ENCODE measurements around the gene MICAL2.

MICAL2 gene

GRCh38 chr11:12279672-12280108, 169.3 kb downstream of the MICAL2 start:
- in situ Hi-C loops (cut with MboI; ENCODE audit: low sequenced_read_pairs), result no loop called here

- in situ Hi-C loops (cut with MboI; ENCODE audit: low sequenced_read_pairs), result no loop called here
Observed at GRCh38 chr11:12280199-12280837, 169.9 kb downstream of the MICAL2 start.

GRCh38 chr11:12280838-12281565, 170.6 kb downstream of the MICAL2 start:
- in situ Hi-C loops (cut with MboI; ENCODE audit: low sequenced_read_pairs), result no loop called here

- in situ Hi-C loops (cut with MboI; ENCODE audit: low sequenced_read_pairs), result no loop called here
Observed at GRCh38 chr11:12281571-12282478, 171.4 kb downstream of the MICAL2 start.

DNA sequence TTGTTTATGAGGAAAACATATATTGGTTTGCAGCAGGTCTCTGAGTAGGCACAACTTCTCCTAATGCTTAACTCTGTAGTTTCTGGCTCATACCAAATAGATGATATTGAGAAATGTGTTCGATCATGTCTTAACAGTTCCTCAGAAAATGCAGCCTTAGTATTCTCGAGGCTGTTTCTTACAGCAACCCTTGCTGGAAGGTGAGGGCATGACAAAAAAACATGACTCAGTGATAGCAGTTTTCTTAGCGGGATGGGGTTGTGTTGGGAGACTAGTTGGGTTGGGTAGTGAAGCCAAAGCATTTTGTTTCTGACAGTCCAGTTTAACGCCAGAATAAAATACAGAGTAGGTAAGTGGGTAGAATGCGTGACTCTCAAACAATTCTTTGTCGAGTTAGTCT, 172.3 kb downstream of the MICAL2 start:
- in situ Hi-C loops (cut with MboI; ENCODE audit: low sequenced_read_pairs), result no loop called here

- in situ Hi-C loops (cut with MboI; ENCODE audit: low sequenced_read_pairs), result no loop called here
Observed at GRCh38 chr11:12284316-12285050, 174.1 kb downstream of the MICAL2 start.

DNA sequence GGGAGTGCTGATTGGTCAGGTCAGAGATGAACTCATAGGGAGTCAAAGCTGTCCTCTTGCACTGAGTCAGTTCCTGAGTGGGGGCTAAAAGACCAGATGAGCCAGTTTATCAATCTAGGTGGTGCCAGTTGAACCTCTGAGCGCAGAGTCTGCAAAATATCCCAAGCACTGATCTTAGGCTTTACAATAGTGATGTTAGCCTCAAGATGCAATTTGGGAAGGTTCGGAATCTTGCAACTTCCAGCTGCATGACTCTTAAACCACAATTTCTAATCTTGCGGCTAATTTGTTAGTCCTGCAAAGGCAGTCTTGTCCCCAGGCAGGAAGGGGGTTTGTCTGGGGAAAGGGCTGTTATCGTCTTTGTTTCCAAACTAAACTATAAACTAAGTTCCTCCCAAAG, 174.7 kb downstream of the MICAL2 start:
- in situ Hi-C loops (cut with MboI; ENCODE audit: low sequenced_read_pairs), result no loop called here

- in situ Hi-C loops (cut with MboI; ENCODE audit: low sequenced_read_pairs), result no loop called here
Observed at GRCh38 chr11:12285811-12286222, 175.4 kb downstream of the MICAL2 start.

- in situ Hi-C loops (cut with MboI; ENCODE audit: low sequenced_read_pairs), result no loop called here
Observed at GRCh38 chr11:12286606-12287005, 176.2 kb downstream of the MICAL2 start.

DNA sequence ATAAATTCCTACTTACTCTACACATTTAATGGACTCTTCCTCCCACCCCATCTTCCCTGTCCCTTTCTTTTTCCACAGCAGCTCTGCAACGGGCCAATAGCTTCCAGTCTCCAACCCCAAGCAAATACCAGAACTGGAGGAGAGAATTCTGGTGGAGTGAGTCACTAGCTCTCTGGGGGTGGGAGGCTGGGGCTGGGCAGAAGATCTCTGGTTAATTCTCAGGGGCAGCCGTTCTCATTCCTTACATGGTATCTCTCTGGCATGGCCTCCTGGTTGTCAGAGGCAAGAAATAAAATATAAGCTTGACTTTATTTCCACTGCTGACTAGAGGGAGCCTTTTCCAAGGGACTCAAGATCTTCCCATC, 176.6 kb downstream of the MICAL2 start:
- in situ Hi-C loops (cut with MboI; ENCODE audit: low sequenced_read_pairs), result no loop called here

DNA sequence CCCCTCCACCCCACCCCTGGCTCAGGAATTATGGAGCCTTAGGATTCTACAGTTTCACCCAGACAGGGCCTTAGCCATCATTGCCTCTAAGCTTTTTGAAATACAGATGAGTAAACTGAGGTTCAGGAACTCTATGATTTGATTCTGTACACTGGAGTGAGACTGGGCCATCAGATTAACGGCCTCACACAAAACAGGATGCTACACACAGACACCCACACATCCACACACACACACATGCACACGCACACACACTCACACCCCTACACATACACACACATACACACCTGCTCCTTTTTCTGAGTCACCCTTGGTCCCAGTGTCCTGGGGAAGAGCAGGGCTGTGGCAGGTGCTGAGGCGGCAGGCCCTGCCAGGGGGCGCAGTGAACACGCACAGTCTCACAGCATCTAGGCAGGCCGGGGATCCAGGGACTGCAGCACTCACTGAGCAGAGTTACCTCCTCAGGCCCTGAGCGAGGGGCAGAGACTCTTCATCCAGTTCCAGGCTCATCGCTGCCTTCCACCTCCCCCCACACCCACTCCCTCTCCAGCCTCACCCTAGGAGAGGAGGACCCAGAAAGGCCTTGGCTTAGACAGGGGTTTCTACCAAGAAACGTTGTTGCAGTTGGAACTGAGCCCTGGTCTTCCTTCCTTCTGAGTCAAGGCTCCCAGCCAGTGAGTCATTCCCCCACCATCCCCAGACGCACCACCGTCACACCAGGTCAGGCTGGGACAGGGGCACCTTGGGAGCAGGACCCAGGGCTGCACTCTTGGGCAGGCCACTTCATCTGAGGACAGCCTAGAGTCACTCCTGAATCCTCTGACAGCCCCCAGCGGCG, 177.2 kb downstream of the MICAL2 start:
- in situ Hi-C loops (cut with MboI; ENCODE audit: low sequenced_read_pairs), result no loop called here

GRCh38 chr11:12288212-12288930, 178.0 kb downstream of the MICAL2 start:
- in situ Hi-C loops (cut with MboI; ENCODE audit: low sequenced_read_pairs), result no loop called here

DNA sequence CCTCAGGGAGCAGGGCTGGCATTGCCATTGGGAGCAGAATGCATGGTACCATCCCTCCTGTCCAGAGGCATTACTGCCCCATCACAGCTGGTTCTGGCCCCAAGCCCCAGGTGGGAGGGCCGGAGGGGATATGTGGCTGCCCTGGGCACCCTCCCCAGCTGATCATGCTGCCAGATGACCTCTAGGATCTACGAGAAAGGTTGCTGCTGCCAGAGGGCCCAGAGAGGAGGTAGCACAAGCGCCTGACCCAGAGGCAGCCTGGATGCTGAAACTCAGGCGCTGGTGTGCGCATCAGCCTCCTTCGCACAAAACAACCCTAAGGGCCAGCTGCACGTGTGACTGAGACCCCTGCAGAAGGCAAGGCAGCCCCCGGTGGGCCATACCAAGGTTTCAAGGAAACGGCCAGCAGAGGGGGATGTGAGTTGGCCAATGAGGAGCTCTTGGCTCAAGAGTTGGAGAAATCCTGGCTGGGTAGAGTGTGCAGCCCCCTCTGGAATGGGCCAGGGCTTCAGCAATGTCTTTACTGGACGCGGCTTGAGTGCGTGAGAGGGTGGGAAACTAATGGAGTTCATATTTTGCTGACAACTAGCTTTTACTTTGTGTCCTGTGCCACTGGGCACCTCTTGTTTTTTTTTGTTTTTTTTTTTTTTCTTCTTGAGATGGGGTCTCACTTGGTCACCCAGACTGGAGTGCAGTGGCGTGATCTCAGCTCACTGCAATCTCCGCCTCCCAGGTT, 178.7 kb downstream of the MICAL2 start:
- in situ Hi-C loops (cut with MboI; ENCODE audit: low sequenced_read_pairs), result no loop called here

DNA sequence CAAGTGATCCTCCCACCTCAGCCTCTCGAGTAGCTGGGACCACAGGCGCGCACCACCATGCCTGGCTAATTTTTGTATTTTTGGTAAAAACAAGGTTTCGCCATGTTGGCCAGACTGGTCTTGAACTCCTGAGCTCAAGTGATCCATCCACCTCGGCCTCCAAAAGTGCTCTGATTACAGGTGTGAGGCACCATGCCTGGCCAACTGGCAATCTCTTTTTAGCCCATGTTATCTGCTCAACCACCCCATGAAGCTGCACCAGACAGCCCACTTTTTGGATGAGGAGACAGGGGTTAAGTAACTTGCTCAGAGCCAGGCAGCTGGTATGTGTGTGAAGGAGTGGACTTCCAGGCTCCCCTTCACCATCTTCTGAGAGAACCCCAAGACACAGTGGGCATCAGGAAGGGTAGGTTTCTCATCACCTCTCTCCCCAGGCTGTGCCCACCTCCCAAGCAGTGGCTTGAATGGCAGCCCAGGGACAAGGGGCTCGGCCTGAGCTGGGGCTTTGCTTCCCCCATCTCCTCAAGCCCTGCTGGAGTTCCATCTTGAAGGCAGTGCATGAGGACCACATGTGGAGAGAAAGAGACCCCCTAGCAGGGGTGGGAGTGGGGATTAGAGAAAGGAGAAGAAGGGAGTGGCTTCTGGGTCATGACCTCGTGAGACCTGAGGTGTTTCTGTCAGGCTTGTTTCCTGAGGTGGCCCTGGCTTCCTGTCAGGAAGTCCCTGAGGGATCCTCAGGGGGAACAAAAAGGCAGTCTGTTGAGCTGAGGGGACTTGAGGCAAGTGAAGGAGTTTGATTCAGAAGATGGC, 179.5 kb downstream of the MICAL2 start:
- in situ Hi-C loops (cut with MboI; ENCODE audit: low sequenced_read_pairs), result no loop called here

DNA sequence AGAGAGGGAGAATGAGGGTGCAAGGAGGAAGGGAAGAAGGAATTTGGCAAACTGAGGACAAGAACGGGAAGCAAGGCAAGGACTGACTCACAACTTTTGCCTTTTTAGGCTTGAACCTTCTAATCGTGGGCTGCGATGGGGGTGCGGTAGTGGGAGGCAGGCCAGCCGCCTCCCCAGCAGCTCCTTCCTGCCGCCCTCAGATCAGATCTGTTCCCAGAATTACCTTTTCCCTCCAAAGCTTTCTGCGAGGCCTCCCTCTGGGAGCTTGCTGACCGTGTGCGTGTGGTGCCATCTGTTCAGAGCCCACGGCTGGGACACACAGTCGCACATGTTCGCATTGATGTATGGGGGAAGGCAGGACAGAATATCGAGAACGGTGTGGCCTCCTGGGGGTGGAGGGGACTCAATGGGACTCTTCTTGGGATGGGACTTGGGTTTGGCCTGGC, 180.1 kb downstream of the MICAL2 start:
- in situ Hi-C loops (cut with MboI; ENCODE audit: low sequenced_read_pairs), result no loop called here

DNA sequence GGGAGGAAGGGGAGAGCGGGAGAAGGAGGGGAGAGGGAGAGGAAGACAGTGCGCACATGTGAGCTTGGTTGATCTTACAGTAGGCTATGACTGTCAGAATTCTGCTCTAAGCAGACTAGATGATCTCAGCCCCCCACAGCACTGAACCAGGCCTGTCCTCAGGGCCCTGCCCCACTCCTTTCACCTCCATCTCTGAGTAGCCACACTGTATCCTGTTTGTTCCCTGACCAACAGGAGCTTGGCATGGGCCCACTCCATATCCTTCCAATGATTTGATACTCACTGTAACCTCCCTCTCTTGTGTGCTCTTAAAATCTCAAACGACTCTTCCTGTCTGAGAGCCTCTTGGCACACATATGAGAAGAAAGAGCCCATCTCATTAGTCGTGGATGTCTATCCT, 180.9 kb downstream of the MICAL2 start:
- in situ Hi-C loops (cut with MboI; ENCODE audit: low sequenced_read_pairs), result no loop called here

- in situ Hi-C loops (cut with MboI; ENCODE audit: low sequenced_read_pairs), result no loop called here
Observed at GRCh38 chr11:12291766-12292165, 181.4 kb downstream of the MICAL2 start.

DNA sequence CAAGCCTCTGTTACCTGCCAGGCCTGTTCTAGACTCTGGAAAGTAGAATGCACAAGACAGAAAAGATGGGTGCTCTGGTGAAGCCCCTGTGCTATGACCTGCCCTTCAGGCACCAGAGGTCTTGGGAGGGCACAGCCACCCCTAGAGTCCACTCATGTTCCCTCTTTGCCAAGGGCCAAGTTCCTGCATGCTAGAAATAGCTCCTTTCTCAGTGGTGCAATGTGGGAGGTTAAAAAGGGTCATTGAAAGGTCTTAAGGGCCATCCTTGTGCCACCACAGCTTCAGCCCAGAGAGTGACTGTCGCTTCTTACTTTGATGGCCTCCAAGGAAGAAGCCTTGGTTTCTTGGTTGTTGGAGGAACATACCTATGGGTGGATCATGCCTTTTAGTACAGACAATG, 182.4 kb downstream of the MICAL2 start:
- in situ Hi-C loops (cut with MboI; ENCODE audit: low sequenced_read_pairs), result no loop called here

Measured in HL-60/S4 treated with phorbol 12-myristate 13-acetate at 8.2 ng/mL for 4 days and 3 days (cell line).